Measurements from ENCODE around the gene WDR20. TPM values are rescaled to one million over a fixed set of nuclear protein-coding genes. Genes with fewer than 3 reads are reported as not detected.

WDR20 gene
- total RNA-seq, 2 donors from 2014 or later, result 12.2 to 15.5 TPM

- no peaks in the 10 kb centered on the region for H3K4me1 ChIP-seq
- DNase-seq (no peak), ATAC-seq (no peak)
- no peaks in the 10 kb centered on the region for H3K27me3 ChIP-seq
- intact Hi-C loops (cut with DNase I), result no loop called here
- 95 to 96% methylated on average over 7 of the region's 7 CpGs for WGBS, 2 donors
- no peaks in the 10 kb centered on the region for H3K9me3 ChIP-seq
- H3K27ac ChIP-seq, result no peak overlapping the region
- H3K4me3 ChIP-seq, result no peak overlapping the region
- TF ChIP-seq POLR2A (IDR thresholded peaks at IDR 0.05), result no peak
- TF ChIP-seq CTCF (IDR thresholded peaks at IDR 0.05), result no peak
- no peaks in the 10 kb centered on the region for H3K36me3 ChIP-seq (replicated peaks in 1 of 2; ENCODE audit: insufficient read depth in 1 of 2, low read depth in 2 of 2)
These were observed 85.7 kb downstream of the WDR20 start for GRCh38 chr14:102225386-102225785.

GRCh38 chr14:102225936-102226335 lies 86.2 kb downstream of the WDR20 start:
- Histone ChIP-seq H3K36me3 (replicated peaks in 1 of 2; ENCODE audit: insufficient read depth in 1 of 2, low read depth in 2 of 2) (no peaks in the 10 kb centered on the region), H3K27me3 (no peaks in the 10 kb centered on the region), H3K4me1 (no peaks in the 10 kb centered on the region), H3K9me3 (no peaks in the 10 kb centered on the region), H3K4me3 (no peak overlapping the region), H3K27ac (no peak overlapping the region)
- 80 to 83% methylated on average over 11 to 15 of the region's 15 CpGs for WGBS, 2 donors
- TF ChIP-seq CTCF (IDR thresholded peaks at IDR 0.05), result no peak
- TF ChIP-seq POLR2A (IDR thresholded peaks at IDR 0.05), result no peak
- ATAC-seq (no peak), DNase-seq (no peak)
- intact Hi-C loops (cut with DNase I), result no loop called here

- intact Hi-C loops (cut with DNase I), result no loop called here
- TF ChIP-seq POLR2A (IDR thresholded peaks at IDR 0.05), result no peak
- no peak for TF ChIP-seq CTCF (IDR thresholded peaks at IDR 0.05)
These were observed 86.8 kb downstream of the WDR20 start for GRCh38 chr14:102226356-102227125.

GRCh38 chr14:102227184-102227964 lies 87.7 kb downstream of the WDR20 start:
- WGBS, 2 donors, result 79 to 80% methylated on average over 27 to 28 of the region's 28 CpGs
- ATAC-seq, result no peak
- TF ChIP-seq CTCF (IDR thresholded peaks at IDR 0.05) (no peak), POLR2A (IDR thresholded peaks at IDR 0.05) (no peak)
- Histone ChIP-seq H3K4me1 (no peaks in the 10 kb centered on the region), H3K36me3 (replicated peaks in 1 of 2; ENCODE audit: insufficient read depth in 1 of 2, low read depth in 2 of 2) (no peaks in the 10 kb centered on the region), H3K27me3 (no peaks in the 10 kb centered on the region), H3K9me3 (no peaks in the 10 kb centered on the region), H3K27ac (no peak overlapping the region), H3K4me3 (no peak overlapping the region)
- intact Hi-C loops (cut with DNase I), result no loop called here
- DNase-seq, result no peak

More at GRCh38 chr14:102226356-102227125, 86.8 kb downstream of the WDR20 start:
- Histone ChIP-seq H3K27me3 (no peaks in the 10 kb centered on the region), H3K36me3 (replicated peaks in 1 of 2; ENCODE audit: insufficient read depth in 1 of 2, low read depth in 2 of 2) (no peaks in the 10 kb centered on the region), H3K4me3 (no peak overlapping the region), H3K9me3 (no peaks in the 10 kb centered on the region), H3K4me1 (no peaks in the 10 kb centered on the region), H3K27ac (no peak overlapping the region)
- DNase-seq (no peak), ATAC-seq (no peak)
- WGBS, 2 donors, result 83 to 89% methylated on average over 17 to 24 of the region's 27 CpGs
